WTC11 (cell line): ENCODE data around the gene SNX9. TPM values are rescaled to one million over a fixed set of nuclear protein-coding genes. Genes with fewer than 3 reads are reported as not detected.

Experiments
- ATAC-seq: fragments of 200-7000 bp; cut with Tn5 transposase; 2 replicates; pipeline ENCODE4 v1.10.0; 2021; ENCODE audit warnings: mild to moderate bottlenecking, moderate library complexity
- CTCF ChIA-PET: fragments of 300-600 bp; sonication (Branson Sonifier 250); formaldehyde crosslinking; loops from one replicate; lab custom pipeline; 2021; ENCODE audit warnings: antibody characterized with exemption; lab: Charles Lee
- POLR2A ChIA-PET: fragments of 350-600 bp; sonication (Branson Sonifier 250); formaldehyde crosslinking; loops from one replicate; lab custom pipeline; 2021; ENCODE audit warnings: antibody characterized with exemption; lab: Charles Lee
- DNase-seq: peaks from one replicate; pipeline ENCODE4 v3.0.0; 2021; ENCODE audit warnings: low spot score
- H3K27ac Mint-ChIP-seq: 2 replicates; pipeline ENCODE4 v1.8.0; 2021; ENCODE audit warnings: mixed read lengths
- H3K27me3 Mint-ChIP-seq: 2 replicates; pipeline ENCODE4 v1.8.0; 2021; ENCODE audit warnings: low read depth, mild to moderate bottlenecking, moderate library complexity, mixed read lengths
- H3K36me3 Mint-ChIP-seq: 2 replicates; pipeline ENCODE4 v1.8.0; 2021; ENCODE audit warnings: mixed read lengths
- H3K4me1 Mint-ChIP-seq: 2 replicates; pipeline ENCODE4 v1.8.0; 2022; ENCODE audit warnings: mixed read lengths
- H3K4me3 Mint-ChIP-seq: 2 replicates; pipeline ENCODE4 v1.8.0; 2021; ENCODE audit warnings: mild to moderate bottlenecking, moderate library complexity, mixed read lengths
- H3K9me3 Mint-ChIP-seq: 2 replicates; pipeline ENCODE4 v1.8.0; 2021; ENCODE audit warnings: mixed read lengths
- ATF6 ChIP-seq: sonication (generic); formaldehyde crosslinking; IDR thresholded peaks from 2 replicates; pipeline ENCODE4 v1.8.1; 2023; ENCODE audit warnings: mild to moderate bottlenecking, missing genetic modification reagents
- CBFB ChIP-seq: sonication (generic); formaldehyde crosslinking; IDR thresholded peaks from 2 replicates; pipeline ENCODE4 v1.8.1; 2022; ENCODE audit warnings: mild to moderate bottlenecking, low read depth, missing genetic modification reagents
- CREB1 ChIP-seq: sonication (generic); formaldehyde crosslinking; IDR thresholded peaks from 2 replicates; pipeline ENCODE4 v1.8.0; 2023; ENCODE audit warnings: mild to moderate bottlenecking, missing genetic modification reagents
- E2F1 ChIP-seq: sonication (generic); formaldehyde crosslinking; IDR thresholded peaks from 2 replicates; pipeline ENCODE4 v1.8.0; 2022; ENCODE audit warnings: mild to moderate bottlenecking, missing genetic modification reagents
- FOXJ3 ChIP-seq: sonication (generic); formaldehyde crosslinking; IDR thresholded peaks from 2 replicates; pipeline ENCODE4 v1.9.0; 2021; ENCODE audit warnings: missing genetic modification reagents, mild to moderate bottlenecking, borderline replicate concordance
- FOXP1 ChIP-seq: sonication (generic); formaldehyde crosslinking; IDR thresholded peaks from 2 replicates; pipeline ENCODE4 v1.8.0; 2022; ENCODE audit warnings: missing genetic modification reagents, mild to moderate bottlenecking, moderate library complexity, borderline replicate concordance
- GABPB1 ChIP-seq: sonication (generic); formaldehyde crosslinking; IDR thresholded peaks from 2 replicates; pipeline ENCODE4 v1.8.1; 2023; ENCODE audit warnings: mild to moderate bottlenecking, missing genetic modification reagents
- JAZF1 ChIP-seq: fragments of 250-450 bp; sonication (Bioruptor Pico); IDR thresholded peaks from 2 replicates; pipeline ENCODE4 v1.9.0; 2021; ENCODE audit warnings: moderate library complexity, mild to moderate bottlenecking, inconsistent platforms
- JUN ChIP-seq: sonication (generic); formaldehyde crosslinking; IDR thresholded peaks from 2 replicates; pipeline ENCODE4 v1.8.0; 2023; ENCODE audit warnings: mild to moderate bottlenecking, missing genetic modification reagents
- MYBL2 ChIP-seq: sonication (generic); formaldehyde crosslinking; IDR thresholded peaks from 2 replicates; pipeline ENCODE4 v1.8.1; 2023; ENCODE audit warnings: mild to moderate bottlenecking, moderate library complexity, missing genetic modification reagents
- RELA ChIP-seq: sonication (generic); formaldehyde crosslinking; IDR thresholded peaks from 2 replicates; pipeline ENCODE4 v1.8.1; 2022; ENCODE audit warnings: missing genetic modification reagents, mild to moderate bottlenecking, borderline replicate concordance
- SMAD4 ChIP-seq: sonication (generic); formaldehyde crosslinking; IDR thresholded peaks from 2 replicates; pipeline ENCODE4 v1.8.0; 2022; ENCODE audit warnings: mild to moderate bottlenecking, missing genetic modification reagents
- USF1 ChIP-seq: sonication (generic); formaldehyde crosslinking; IDR thresholded peaks from 2 replicates; pipeline ENCODE4 v1.8.0; 2022; ENCODE audit warnings: mild to moderate bottlenecking, missing genetic modification reagents
- USF2 ChIP-seq: sonication (generic); formaldehyde crosslinking; IDR thresholded peaks from 2 replicates; pipeline ENCODE4 v1.8.1; 2023; ENCODE audit warnings: mild to moderate bottlenecking, missing genetic modification reagents, moderate library complexity
- ZNF317 ChIP-seq: sonication (generic); formaldehyde crosslinking; IDR thresholded peaks from 2 replicates; pipeline ENCODE4 v1.8.1; 2023; ENCODE audit warnings: low read depth, mild to moderate bottlenecking, moderate library complexity, missing genetic modification reagents, borderline replicate concordance
- ZNF423 ChIP-seq: fragments of 250-450 bp; sonication (Bioruptor Pico); IDR thresholded peaks from 2 replicates; pipeline ENCODE4 v2.1.2; 2022; ENCODE audit warnings: mild to moderate bottlenecking, moderate library complexity
- ZNF425 ChIP-seq: fragments of 250-450 bp; sonication (Bioruptor Pico); conservative IDR thresholded peaks from 2 replicates; pipeline ENCODE4 v1.9.0; 2021; ENCODE audit warnings: mild to moderate bottlenecking
- ZNF532 ChIP-seq: fragments of 250-450 bp; sonication (Bioruptor Pico); IDR thresholded peaks from 2 replicates; pipeline ENCODE4 v1.9.0; 2021; ENCODE audit warnings: mild to moderate bottlenecking, borderline replicate concordance
- ZNF671 ChIP-seq: fragments of 250-450 bp; sonication (Bioruptor Pico); IDR thresholded peaks from 2 replicates; pipeline ENCODE4 v1.8.0; 2021; ENCODE audit warnings: mild to moderate bottlenecking
- ZSCAN18 ChIP-seq: fragments of 250-450 bp; sonication (Bioruptor Pico); IDR thresholded peaks from 2 replicates; pipeline ENCODE4 v2.1.2; 2022; ENCODE audit warnings: mild to moderate bottlenecking, moderate library complexity
- total RNA-seq: library from RNA; stranded (reverse); gene quantifications from 3 replicates; pipeline ENCODE4 v1.2.3, GENCODE V29; 2021

Gene SNX9
- total RNA-seq, 1 experiment from 2014 or later, result 35.0 TPM

- TF ChIP-seq ZNF425 (CRISPR knock-in tag), result no peak
Observed at GRCh38 chr6:157868835-157869234, 45.8 kb downstream of the SNX9 start (continued).

- H3K27me3 Mint-ChIP-seq, result no peaks in the 10 kb centered on the region
- POLR2A ChIA-PET, result no interaction called here
- TF ChIP-seq JUN (no peak), E2F1 (CRISPR knock-in tag) (no peak), ZSCAN18 (CRISPR knock-in tag) (no peak), USF2 (no peak), CBFB (no peak), JAZF1 (no peak), CREB1 (no peak), ZNF532 (CRISPR knock-in tag) (no peak), MYBL2 (CRISPR knock-in tag) (no peak), RELA (CRISPR knock-in tag) (no peak)
- TF ChIP-seq, all 79 proteins: peak for 0
- Mint-ChIP-seq H3K27ac (no peak overlapping the region), H3K4me1 (peaks cover 14% of the 10 kb centered on the region), H3K9me3 (no peaks in the 10 kb centered on the region), H3K36me3 (peaks cover 11% of the 10 kb centered on the region), H3K4me3 (no peak overlapping the region)
- CTCF ChIA-PET, result no interaction called here
- ATAC-seq (no peak), DNase-seq (no peak)
Observed at GRCh38 chr6:157869673-157870302, 46.7 kb downstream of the SNX9 start.

- ATAC-seq (peak; percentile 91), DNase-seq (peak; percentile 91)
- peaks cover 31% of the 10 kb centered on the region for H3K4me1 Mint-ChIP-seq
- POLR2A ChIA-PET, result no interaction called here
- H3K27ac Mint-ChIP-seq, result no peak overlapping the region
- CTCF ChIA-PET, result interaction anchor here (0.6 to 3.7 kb wide), 50 partner anchors 9 to 559 kb away, joined by 3 to 59 read pairs (median 4); partner anchors contain the start of gene TMEM242
- H3K9me3 Mint-ChIP-seq, result no peaks in the 10 kb centered on the region
- H3K4me3 Mint-ChIP-seq, result no peak overlapping the region
- peaks cover 32% of the 10 kb centered on the region for H3K36me3 Mint-ChIP-seq
- no peaks in the 10 kb centered on the region for H3K27me3 Mint-ChIP-seq
- TF ChIP-seq ATF6 (CRISPR knock-in tag), result no peak
- TF ChIP-seq FOXP1 (CRISPR knock-in tag), result no peak
- 0 out of 2 replicates have a peak, but pooled peaks have one; percentile 34 for TF ChIP-seq GABPB1 (CRISPR knock-in tag)
- TF ChIP-seq ZNF671, result no peak
- TF ChIP-seq USF1 (CRISPR knock-in tag), result no peak
- no peak for TF ChIP-seq FOXJ3 (CRISPR knock-in tag)
- peak; percentile 15; the same call in 1 of the 2 replicates for TF ChIP-seq ZNF423
- TF ChIP-seq ZNF317 (CRISPR knock-in tag), result no peak
- TF ChIP-seq SMAD4 (CRISPR knock-in tag), result no peak
Observed at GRCh38 chr6:157873735-157874344, 50.8 kb downstream of the SNX9 start.
